Neural crest cell (in vitro differentiated cells): ENCODE data around the gene ARHGAP23. TPM values are rescaled to one million over a fixed set of nuclear protein-coding genes. Genes with fewer than 3 reads are reported as not detected.

Experiments used
- DNase-seq: peaks from one replicate; pipeline ENCODE4 v3.0.0; 2021; ENCODE audit warnings: low read depth, mixed read lengths, low spot score
- H3K27ac Mint-ChIP-seq: one replicate; pipeline ENCODE4 v1.8.0; 2021; ENCODE audit warnings: mild to moderate bottlenecking, mixed read lengths; ENCODE audit not compliant: unreplicated experiment
- H3K27me3 Mint-ChIP-seq: 2 replicates; pipeline ENCODE4 v1.8.0; 2021; ENCODE audit warnings: low read depth, mild to moderate bottlenecking, mixed read lengths
- H3K36me3 Mint-ChIP-seq: 2 replicates; pipeline ENCODE4 v1.8.0; 2021; ENCODE audit warnings: low read depth, mild to moderate bottlenecking, mixed read lengths
- H3K4me1 Mint-ChIP-seq: 2 replicates; pipeline ENCODE4 v1.8.0; 2021; ENCODE audit warnings: mixed read lengths
- H3K4me3 Mint-ChIP-seq: one replicate; pipeline ENCODE4 v1.8.0; 2021; ENCODE audit warnings: mild to moderate bottlenecking, mixed read lengths
- H3K9me3 Mint-ChIP-seq: 2 replicates; pipeline ENCODE4 v1.8.0; 2021; ENCODE audit warnings: mixed read lengths
- CTCF ChIP-seq: fragments of 200-600 bp; sonication (generic); conservative IDR thresholded peaks from 2 replicates; pipeline ENCODE4 v1.5.0; 2021; ENCODE audit warnings: antibody characterized with exemption, mild to moderate bottlenecking
- total RNA-seq: library from RNA; stranded (reverse); gene quantifications from 2 replicates; pipeline ENCODE4 v1.2.1, GENCODE V29; 2021

ARHGAP23 gene
- total RNA-seq, 1 donor from 2014 or later, result 30.0 TPM

- TF ChIP-seq CTCF, result no peak
- Mint-ChIP-seq H3K36me3 (no peaks in the 10 kb centered on the region), H3K4me3 (no peak overlapping the region), H3K9me3 (no peaks in the 10 kb centered on the region), H3K27ac (no peak overlapping the region), H3K4me1 (peaks cover 21% of the 10 kb centered on the region), H3K27me3 (peaks cover 26% of the 10 kb centered on the region)
- no peak for DNase-seq
Observed at GRCh38 chr17:38554430-38555350, 126.4 kb downstream of the ARHGAP23 start.

- Mint-ChIP-seq H3K9me3 (no peaks in the 10 kb centered on the region), H3K27me3 (peaks cover 42% of the 10 kb centered on the region), H3K4me1 (peaks cover 21% of the 10 kb centered on the region), H3K4me3 (no peak overlapping the region), H3K27ac (no peak overlapping the region), H3K36me3 (no peaks in the 10 kb centered on the region)
- no peak for DNase-seq
- TF ChIP-seq CTCF, result no peak
Observed at GRCh38 chr17:38556239-38556638, 128.0 kb downstream of the ARHGAP23 start.

GRCh38 chr17:38557396-38557795 lies 129.1 kb downstream of the ARHGAP23 start:
- peaks cover 47% of the 10 kb centered on the region for H3K27me3 Mint-ChIP-seq
- H3K27ac Mint-ChIP-seq, result no peak overlapping the region
- H3K36me3 Mint-ChIP-seq, result no peaks in the 10 kb centered on the region

GRCh38 chr17:38557836-38558727 lies 129.8 kb downstream of the ARHGAP23 start:
- Mint-ChIP-seq H3K9me3 (no peaks in the 10 kb centered on the region), H3K4me3 (peak overlapping the region; percentile 94), H3K27ac (no peak overlapping the region), H3K4me1 (peaks cover 21% of the 10 kb centered on the region), H3K27me3 (peaks cover 54% of the 10 kb centered on the region), H3K36me3 (no peaks in the 10 kb centered on the region)
- TF ChIP-seq CTCF, result peak; percentile 92
- DNase-seq, result peak; percentile 93

More at GRCh38 chr17:38557396-38557795, 129.1 kb downstream of the ARHGAP23 start:
- Mint-ChIP-seq H3K9me3 (no peaks in the 10 kb centered on the region), H3K4me1 (peaks cover 21% of the 10 kb centered on the region), H3K4me3 (no peak overlapping the region)
- TF ChIP-seq CTCF, result no peak
- no peak for DNase-seq

- TF ChIP-seq CTCF, result no peak
- Mint-ChIP-seq H3K4me3 (peak overlapping the region; percentile 94), H3K36me3 (no peaks in the 10 kb centered on the region), H3K27ac (no peak overlapping the region), H3K9me3 (no peaks in the 10 kb centered on the region), H3K4me1 (peaks cover 21% of the 10 kb centered on the region), H3K27me3 (peaks cover 60% of the 10 kb centered on the region)
- DNase-seq, result no peak
Observed at GRCh38 chr17:38558728-38559050, 130.4 kb downstream of the ARHGAP23 start.
